ENCODE results near the gene NCL. TPM values are rescaled to one million over a fixed set of nuclear protein-coding genes. Genes with fewer than 3 reads are reported as not detected.
"Not testable (repeated sequence)": the region's sequence is repeated elsewhere in the genome, so short reads cannot be mapped to it uniquely, and the experiment has no call there.

NCL gene
- total RNA-seq, 1 donor from 2014 or later: 165 TPM

- DNase-seq (ENCODE audit: low read depth): not testable (repeated sequence)
Measured at GRCh38 chr2:231408304-231408703, 56.0 kb downstream of the NCL start.

DNA sequence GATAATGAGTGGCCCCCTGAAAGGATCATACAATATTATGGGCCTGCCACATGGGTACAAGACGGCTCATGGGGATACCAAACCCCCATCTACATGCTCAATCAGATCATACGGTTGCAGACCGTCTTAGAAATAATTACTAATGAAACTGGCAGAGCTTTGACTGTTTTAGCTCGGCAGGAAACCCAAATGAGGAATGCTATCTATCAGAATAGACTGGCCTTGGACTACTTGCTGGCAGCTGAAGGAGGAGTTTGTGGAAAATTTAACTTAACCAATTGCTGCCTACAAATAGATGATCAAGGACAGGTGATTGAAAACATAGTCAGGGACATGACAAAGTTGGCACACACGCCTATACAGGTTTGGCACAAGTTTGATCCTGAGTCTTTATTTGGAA is 56.6 kb downstream of the NCL start:
- not testable (repeated sequence) for DNase-seq (ENCODE audit: low read depth)

GRCh38 chr2:231405601-231406367 is 58.5 kb downstream of the NCL start:
- not testable (repeated sequence) for DNase-seq (ENCODE audit: low read depth)

- not testable (repeated sequence) for DNase-seq (ENCODE audit: low read depth)
Measured at GRCh38 chr2:231404183-231404578, 60.1 kb downstream of the NCL start.

Other genes starting within 250 kb of the NCL start
- gene B3GNT7, start 68.8 kb downstream of the NCL start, total RNA-seq: 0.10 TPM in 1 of 2 replicates, not detected in the other
- gene NMUR1, start 66.0 kb upstream of the NCL start, total RNA-seq: not detected in 2 replicates
- gene TEX44, start 128.4 kb upstream of the NCL start, total RNA-seq: not detected in 2 replicates
- 274 and 313 TPM in 2 replicates for gene PTMA, start 244.0 kb upstream of the NCL start, total RNA-seq